Vagina (tissue), 2 donors: ENCODE results near the gene PPDPF.

Source experiments
- POLR2A ChIP-seq, 2 donors: fragments of 450-650 bp; IDR thresholded peaks; one replicate each; pipeline ENCODE4 v1.6.1; 2017; ENCODE audit warnings: antibody characterized with exemption in 2 of 2, mild to moderate bottlenecking in 2 of 2, moderate library complexity in 2 of 2
- POLR2AphosphoS5 ChIP-seq, 2 donors: sonication (generic); formaldehyde crosslinking; IDR thresholded peaks; one replicate each; pipeline ENCODE4 v1.9.0; 2017; ENCODE audit warnings: antibody characterized with exemption in 2 of 2, mild to moderate bottlenecking in 2 of 2, low read depth in 1 of 2; ENCODE audit not compliant: insufficient read depth in 1 of 2
- TF ChIP-seq, protein P1 (sequence below), 3 experiments: fragments of 450-650 bp in 2 of 3; fragments of 200-600 bp in 1 of 3; sonication (generic) in 1 of 3; IDR thresholded peaks; one replicate each; pipeline ENCODE4 v1.5.1; 2017 to 2019; ENCODE audit warnings: antibody characterized with exemption in 3 of 3, mild to moderate bottlenecking in 2 of 3, moderate library complexity in 2 of 3

DNA sequence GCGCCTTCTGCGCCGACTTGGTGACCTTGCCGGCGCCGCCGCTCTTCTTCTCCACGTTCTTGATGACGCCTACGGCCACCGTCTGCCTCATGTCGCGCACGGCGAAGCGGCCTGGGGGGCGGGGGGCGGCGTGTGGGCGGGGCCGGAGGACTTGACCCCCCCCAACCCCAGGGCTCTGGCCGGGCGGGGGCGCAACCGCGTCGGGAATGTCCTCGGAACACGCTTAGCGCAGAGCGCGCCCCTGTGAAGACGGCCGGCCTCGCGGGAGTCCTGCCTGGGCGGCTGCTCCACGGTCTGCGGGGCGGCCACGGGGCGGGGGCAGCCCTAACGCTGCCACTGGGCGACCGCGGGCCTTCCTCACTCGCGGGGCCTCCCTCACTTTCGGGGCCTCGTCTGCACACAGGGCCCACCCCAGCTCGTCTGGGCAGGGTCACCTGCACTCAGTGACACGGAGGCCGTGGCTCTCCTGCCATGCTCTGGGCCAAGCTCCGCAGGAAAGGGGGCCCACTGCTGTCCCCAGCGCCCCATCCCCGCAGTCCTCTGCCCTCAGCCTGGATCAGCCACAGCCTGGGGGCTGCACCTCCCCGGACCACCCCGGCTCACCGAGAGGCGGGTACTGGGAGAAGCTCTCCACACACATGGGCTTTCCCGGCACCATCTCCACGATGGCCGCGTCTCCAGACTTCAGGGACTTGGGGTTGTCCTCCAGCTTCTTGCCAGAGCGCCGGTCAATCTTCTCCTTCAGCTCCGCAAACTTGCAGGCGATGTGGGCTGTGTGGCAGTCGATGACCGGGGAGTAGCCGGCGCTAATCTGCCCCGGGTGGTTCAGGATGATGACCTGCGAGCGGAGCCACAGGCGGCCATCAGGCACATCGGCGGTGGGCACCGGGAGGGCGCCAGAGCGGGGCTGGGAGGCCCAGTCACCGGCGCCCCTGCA is 32.0 kb upstream of the PPDPF start:
- TF ChIP-seq, protein P1, sequence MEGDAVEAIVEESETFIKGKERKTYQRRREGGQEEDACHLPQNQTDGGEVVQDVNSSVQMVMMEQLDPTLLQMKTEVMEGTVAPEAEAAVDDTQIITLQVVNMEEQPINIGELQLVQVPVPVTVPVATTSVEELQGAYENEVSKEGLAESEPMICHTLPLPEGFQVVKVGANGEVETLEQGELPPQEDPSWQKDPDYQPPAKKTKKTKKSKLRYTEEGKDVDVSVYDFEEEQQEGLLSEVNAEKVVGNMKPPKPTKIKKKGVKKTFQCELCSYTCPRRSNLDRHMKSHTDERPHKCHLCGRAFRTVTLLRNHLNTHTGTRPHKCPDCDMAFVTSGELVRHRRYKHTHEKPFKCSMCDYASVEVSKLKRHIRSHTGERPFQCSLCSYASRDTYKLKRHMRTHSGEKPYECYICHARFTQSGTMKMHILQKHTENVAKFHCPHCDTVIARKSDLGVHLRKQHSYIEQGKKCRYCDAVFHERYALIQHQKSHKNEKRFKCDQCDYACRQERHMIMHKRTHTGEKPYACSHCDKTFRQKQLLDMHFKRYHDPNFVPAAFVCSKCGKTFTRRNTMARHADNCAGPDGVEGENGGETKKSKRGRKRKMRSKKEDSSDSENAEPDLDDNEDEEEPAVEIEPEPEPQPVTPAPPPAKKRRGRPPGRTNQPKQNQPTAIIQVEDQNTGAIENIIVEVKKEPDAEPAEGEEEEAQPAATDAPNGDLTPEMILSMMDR (IDR thresholded peaks at IDR 0.05), result no peak
- no peak for TF ChIP-seq POLR2AphosphoS5 (IDR thresholded peaks at IDR 0.05; ENCODE audit: insufficient read depth in 1 of 2, low read depth in 1 of 2)
- no peak for TF ChIP-seq POLR2A (IDR thresholded peaks at IDR 0.05)
